Measurements from ENCODE around the gene AHNAK. TPM values are rescaled to one million over a fixed set of nuclear protein-coding genes. Genes with fewer than 3 reads are reported as not detected.

Gene AHNAK
- total RNA-seq, 1 donor from 2014 or later: 136 TPM

DNA sequence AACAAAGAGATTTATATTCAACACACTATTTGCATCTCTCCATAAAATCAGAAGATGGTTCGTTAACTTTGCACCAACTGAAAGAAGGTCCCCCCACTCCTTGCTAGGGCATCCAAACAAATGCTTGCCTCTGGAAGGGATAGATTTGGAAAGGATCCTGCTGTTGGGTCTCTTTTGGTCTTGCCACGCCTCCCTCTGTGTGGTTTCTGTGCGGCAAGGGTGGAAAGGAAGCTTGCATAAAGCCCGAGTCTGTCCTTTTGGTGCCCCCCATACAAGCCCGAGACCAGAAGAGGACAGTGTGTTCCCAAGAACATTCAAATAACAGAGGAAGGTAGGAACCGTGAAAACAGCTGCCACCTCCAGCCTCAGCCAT is 112.7 kb downstream of the AHNAK start:
- H3K36me3 Mint-ChIP-seq (ENCODE audit: low read depth, unreplicated experiment): peaks cover 5% of the 10 kb centered on the region
- no peak for DNase-seq (ENCODE audit: low spot score)

DNA sequence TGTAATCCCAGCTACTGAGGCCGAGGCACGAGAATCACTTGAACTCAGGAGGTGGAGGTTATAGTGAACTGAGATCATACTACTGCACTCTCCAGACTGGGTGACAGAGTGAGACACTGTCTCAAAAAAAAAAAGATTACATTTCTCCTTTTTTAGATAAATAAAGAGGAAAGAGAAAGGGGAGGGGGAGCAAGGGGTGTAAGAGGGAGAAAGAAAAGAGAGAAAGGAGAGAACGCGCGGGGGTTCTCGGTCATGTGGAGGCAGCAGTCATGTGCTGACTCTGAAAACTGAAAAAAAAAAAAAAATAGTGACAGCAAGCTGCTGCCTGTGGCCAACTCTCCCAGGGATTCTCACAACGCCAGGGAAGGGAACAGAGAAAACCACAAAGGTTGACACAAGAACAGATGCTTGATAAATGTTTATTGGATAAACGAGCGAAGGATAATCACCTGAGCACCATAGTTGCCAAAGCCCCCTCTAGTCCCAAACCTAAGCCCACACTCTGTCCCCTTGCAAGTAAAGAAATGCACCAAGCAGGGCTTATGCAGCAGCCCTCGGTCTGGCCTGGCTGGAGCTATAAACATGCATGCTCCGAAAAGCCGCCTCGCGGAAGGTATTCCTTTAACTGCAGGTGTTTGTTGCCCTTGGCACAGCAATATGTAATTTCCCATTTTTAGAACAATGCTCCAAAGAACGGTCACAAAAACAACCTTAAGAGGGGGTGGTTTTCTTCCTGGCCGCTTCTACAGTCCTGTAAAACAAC is 113.3 kb downstream of the AHNAK start:
- Mint-ChIP-seq H3K36me3 (ENCODE audit: low read depth, unreplicated experiment) (peaks cover 5% of the 10 kb centered on the region), H3K9me3 (ENCODE audit: unreplicated experiment) (no peaks in the 10 kb centered on the region), H3K4me1 (ENCODE audit: unreplicated experiment) (peaks cover 26% of the 10 kb centered on the region), H3K4me3 (ENCODE audit: unreplicated experiment) (no peak overlapping the region), H3K27ac (ENCODE audit: unreplicated experiment) (no peak overlapping the region), H3K27me3 (ENCODE audit: unreplicated experiment) (peaks cover 7% of the 10 kb centered on the region)
- DNase-seq (ENCODE audit: low spot score): no peak
- TF ChIP-seq, protein P1, sequence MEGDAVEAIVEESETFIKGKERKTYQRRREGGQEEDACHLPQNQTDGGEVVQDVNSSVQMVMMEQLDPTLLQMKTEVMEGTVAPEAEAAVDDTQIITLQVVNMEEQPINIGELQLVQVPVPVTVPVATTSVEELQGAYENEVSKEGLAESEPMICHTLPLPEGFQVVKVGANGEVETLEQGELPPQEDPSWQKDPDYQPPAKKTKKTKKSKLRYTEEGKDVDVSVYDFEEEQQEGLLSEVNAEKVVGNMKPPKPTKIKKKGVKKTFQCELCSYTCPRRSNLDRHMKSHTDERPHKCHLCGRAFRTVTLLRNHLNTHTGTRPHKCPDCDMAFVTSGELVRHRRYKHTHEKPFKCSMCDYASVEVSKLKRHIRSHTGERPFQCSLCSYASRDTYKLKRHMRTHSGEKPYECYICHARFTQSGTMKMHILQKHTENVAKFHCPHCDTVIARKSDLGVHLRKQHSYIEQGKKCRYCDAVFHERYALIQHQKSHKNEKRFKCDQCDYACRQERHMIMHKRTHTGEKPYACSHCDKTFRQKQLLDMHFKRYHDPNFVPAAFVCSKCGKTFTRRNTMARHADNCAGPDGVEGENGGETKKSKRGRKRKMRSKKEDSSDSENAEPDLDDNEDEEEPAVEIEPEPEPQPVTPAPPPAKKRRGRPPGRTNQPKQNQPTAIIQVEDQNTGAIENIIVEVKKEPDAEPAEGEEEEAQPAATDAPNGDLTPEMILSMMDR (IDR thresholded peaks at IDR 0.05; ENCODE audit: unreplicated experiment): no peak

More for the DNA sequence above, 112.7 kb downstream of the AHNAK start:
- Mint-ChIP-seq H3K9me3 (ENCODE audit: unreplicated experiment) (no peaks in the 10 kb centered on the region), H3K27ac (ENCODE audit: unreplicated experiment) (no peak overlapping the region), H3K4me3 (ENCODE audit: unreplicated experiment) (no peak overlapping the region), H3K4me1 (ENCODE audit: unreplicated experiment) (peaks cover 26% of the 10 kb centered on the region), H3K27me3 (ENCODE audit: unreplicated experiment) (peaks cover 7% of the 10 kb centered on the region)
- TF ChIP-seq, protein P1 (IDR thresholded peaks at IDR 0.05; ENCODE audit: unreplicated experiment): no peak

DNA sequence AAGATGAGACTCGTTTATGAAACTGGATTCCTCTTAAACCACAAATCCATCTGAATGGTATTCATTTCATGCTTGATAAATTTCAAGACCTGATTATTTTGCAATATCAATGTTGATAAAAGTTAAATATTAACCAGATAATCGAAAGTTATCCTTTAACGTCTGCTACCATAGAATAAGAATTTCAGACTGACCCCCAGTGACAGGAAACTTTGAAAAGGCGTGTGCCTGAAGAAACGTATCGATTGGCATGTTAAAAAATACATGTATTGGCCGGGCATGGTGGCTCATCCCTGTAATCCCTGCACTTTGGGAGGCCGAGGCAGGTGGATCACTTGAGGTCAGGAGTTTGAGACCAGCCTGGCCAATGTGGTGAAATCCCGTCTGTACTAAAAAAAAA is 113.9 kb downstream of the AHNAK start:
- TF ChIP-seq, protein P1 (IDR thresholded peaks at IDR 0.05; ENCODE audit: unreplicated experiment): no peak
- H3K36me3 Mint-ChIP-seq (ENCODE audit: low read depth, unreplicated experiment): peaks cover 5% of the 10 kb centered on the region
- no peak overlapping the region for H3K4me3 Mint-ChIP-seq (ENCODE audit: unreplicated experiment)
- H3K9me3 Mint-ChIP-seq (ENCODE audit: unreplicated experiment): no peaks in the 10 kb centered on the region
- H3K4me1 Mint-ChIP-seq (ENCODE audit: unreplicated experiment): peaks cover 26% of the 10 kb centered on the region
- H3K27me3 Mint-ChIP-seq (ENCODE audit: unreplicated experiment): peaks cover 11% of the 10 kb centered on the region
- no peak for DNase-seq (ENCODE audit: low spot score)
- H3K27ac Mint-ChIP-seq (ENCODE audit: unreplicated experiment): no peak overlapping the region

DNA sequence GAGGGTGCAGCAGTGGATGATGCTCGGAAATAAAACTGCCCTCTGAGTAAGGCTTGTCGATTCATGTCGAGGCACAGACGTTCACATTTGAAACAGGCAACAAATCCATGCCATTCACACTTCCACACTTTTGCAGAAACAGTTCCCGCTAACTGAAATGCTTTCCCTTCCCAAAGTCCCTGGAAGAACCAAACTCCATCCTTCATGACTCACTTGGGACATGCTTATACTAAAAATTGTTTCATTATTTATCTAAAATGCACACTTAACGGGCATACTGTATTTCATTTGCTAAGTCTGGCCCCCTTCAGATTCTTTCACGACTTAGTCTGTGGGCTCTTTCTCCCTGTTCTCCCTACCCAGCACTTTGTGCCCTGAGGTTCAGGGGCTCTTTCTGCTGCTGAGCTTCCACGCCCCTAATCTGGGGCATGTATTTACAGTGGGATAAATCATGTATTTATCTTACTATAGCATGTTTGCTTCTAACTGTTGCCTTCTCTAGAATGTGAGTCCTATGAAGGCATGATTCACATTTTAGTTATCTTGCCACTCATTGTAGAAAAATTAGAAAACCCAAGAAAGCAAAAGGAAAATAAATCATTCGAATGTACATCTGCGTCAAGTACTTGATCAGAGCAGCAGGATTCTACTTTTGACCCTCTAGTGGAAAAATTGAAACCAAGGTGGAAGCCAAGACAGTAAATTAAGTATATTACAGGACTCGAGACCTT is 115.3 kb downstream of the AHNAK start:
- peaks cover 5% of the 10 kb centered on the region for H3K36me3 Mint-ChIP-seq (ENCODE audit: low read depth, unreplicated experiment)
- H3K4me1 Mint-ChIP-seq (ENCODE audit: unreplicated experiment): peaks cover 30% of the 10 kb centered on the region
- no peak for DNase-seq (ENCODE audit: low spot score)
- H3K27ac Mint-ChIP-seq (ENCODE audit: unreplicated experiment): no peak overlapping the region
- peaks cover 11% of the 10 kb centered on the region for H3K27me3 Mint-ChIP-seq (ENCODE audit: unreplicated experiment)
- H3K4me3 Mint-ChIP-seq (ENCODE audit: unreplicated experiment): no peak overlapping the region
- TF ChIP-seq, protein P1 (IDR thresholded peaks at IDR 0.05; ENCODE audit: unreplicated experiment): no peak
- no peaks in the 10 kb centered on the region for H3K9me3 Mint-ChIP-seq (ENCODE audit: unreplicated experiment)

DNA sequence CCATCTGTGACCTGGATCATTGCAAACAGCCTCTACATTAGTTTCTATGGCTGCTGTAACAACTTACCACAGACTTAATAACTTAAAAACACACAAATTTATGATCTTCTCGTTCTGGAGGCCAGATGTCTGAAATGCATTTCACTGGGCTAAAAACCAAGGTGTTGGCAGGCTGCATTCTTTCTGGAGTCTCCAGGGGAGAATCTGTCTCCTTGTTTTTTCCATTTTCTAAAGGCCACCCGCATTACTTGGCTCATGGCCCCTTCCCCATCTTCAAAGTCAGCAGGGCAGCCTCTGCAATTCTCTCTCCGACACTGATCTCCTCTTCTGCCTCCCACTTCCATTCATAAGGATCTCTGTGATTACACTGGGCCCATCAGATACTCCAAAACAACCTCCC is 116.2 kb downstream of the AHNAK start:
- Mint-ChIP-seq H3K27me3 (ENCODE audit: unreplicated experiment) (peaks cover 11% of the 10 kb centered on the region), H3K9me3 (ENCODE audit: unreplicated experiment) (no peaks in the 10 kb centered on the region), H3K4me3 (ENCODE audit: unreplicated experiment) (no peak overlapping the region), H3K36me3 (ENCODE audit: low read depth, unreplicated experiment) (peaks cover 5% of the 10 kb centered on the region), H3K4me1 (ENCODE audit: unreplicated experiment) (peaks cover 22% of the 10 kb centered on the region), H3K27ac (ENCODE audit: unreplicated experiment) (peak overlapping the region; percentile 2)
- no peak for DNase-seq (ENCODE audit: low spot score)
- TF ChIP-seq, protein P1 (IDR thresholded peaks at IDR 0.05; ENCODE audit: unreplicated experiment): no peak
